ENCODE measurements around the gene FAM3A. TPM values are rescaled to one million over a fixed set of nuclear protein-coding genes. Genes with fewer than 3 reads are reported as not detected.

Gene FAM3A
- total RNA-seq, 1 experiment from 2014 or later: 25.0 TPM

- no peak for ATAC-seq
- no peaks in the 10 kb centered on the region for H3K4me1 Mint-ChIP-seq
- CTCF ChIA-PET: no interaction called here
- peaks cover 2% of the 10 kb centered on the region; the same call in 1 of the 2 replicates for H3K36me3 Mint-ChIP-seq
- no peak overlapping the region for H3K4me3 Mint-ChIP-seq
- POLR2A ChIA-PET: no interaction called here
- no peaks in the 10 kb centered on the region for H3K9me3 Mint-ChIP-seq
- H3K27me3 Mint-ChIP-seq (ENCODE audit: low read depth): peaks cover 2% of the 10 kb centered on the region; the same call in 1 of the 2 replicates
- DNase-seq (ENCODE audit: low spot score): no peak
- TF ChIP-seq ZSCAN18 (CRISPR knock-in tag; IDR thresholded peaks at IDR 0.05) (no peak), ATF6 (CRISPR knock-in tag; IDR thresholded peaks at IDR 0.05) (no peak), E2F4 (CRISPR knock-in tag; IDR thresholded peaks at IDR 0.05; ENCODE audit: borderline replicate concordance, low read depth) (no peak), ZBTB43 (CRISPR knock-in tag; IDR thresholded peaks at IDR 0.05) (no peak), CREB1 (CRISPR knock-in tag; IDR thresholded peaks at IDR 0.05) (no peak), ZNF263 (CRISPR knock-in tag; IDR thresholded peaks at IDR 0.05; ENCODE audit: low read depth) (no peak), FOXP4 (CRISPR knock-in tag; IDR thresholded peaks at IDR 0.05) (no peak)
- H3K27ac Mint-ChIP-seq: no peak overlapping the region
Observed at GRCh38 chrX:154472685-154473632, 43.1 kb downstream of the FAM3A start.

GRCh38 chrX:154471839-154472684 is 44.0 kb downstream of the FAM3A start:
- Mint-ChIP-seq H3K4me3 (no peak overlapping the region), H3K27me3 (ENCODE audit: low read depth) (peaks cover 2% of the 10 kb centered on the region; the same call in 1 of the 2 replicates), H3K4me1 (no peaks in the 10 kb centered on the region), H3K36me3 (peaks cover 2% of the 10 kb centered on the region; the same call in 1 of the 2 replicates), H3K9me3 (no peaks in the 10 kb centered on the region), H3K27ac (no peak overlapping the region)
- ChIA-PET CTCF (no interaction called here), POLR2A (no interaction called here)
- no peak for ATAC-seq
- DNase-seq (ENCODE audit: low spot score): no peak
- TF ChIP-seq JUN (CRISPR knock-in tag; IDR thresholded peaks at IDR 0.05): no peak
- TF ChIP-seq NR3C1 (CRISPR knock-in tag; conservative IDR thresholded peaks at IDR 0.05; ENCODE audit: low read depth): no peak
- no peak for TF ChIP-seq ELF4 (CRISPR knock-in tag; IDR thresholded peaks at IDR 0.05; ENCODE audit: low read depth)
- no peak for TF ChIP-seq ZNF121 (CRISPR knock-in tag; IDR thresholded peaks at IDR 0.05)
- TF ChIP-seq IRF1 (CRISPR knock-in tag; IDR thresholded peaks at IDR 0.05): no peak
- TF ChIP-seq NR1H2 (CRISPR knock-in tag; IDR thresholded peaks at IDR 0.05): no peak
- no peak for TF ChIP-seq NFYB (CRISPR knock-in tag; conservative IDR thresholded peaks at IDR 0.05; ENCODE audit: low read depth)
- no peak for TF ChIP-seq ZNF416 (CRISPR knock-in tag; IDR thresholded peaks at IDR 0.05)
- TF ChIP-seq HMGXB4 (CRISPR knock-in tag; IDR thresholded peaks at IDR 0.05): no peak
- no peak for TF ChIP-seq ZMAT4 (CRISPR knock-in tag; IDR thresholded peaks at IDR 0.05)
- no peak for TF ChIP-seq PREB (CRISPR knock-in tag; IDR thresholded peaks at IDR 0.05; ENCODE audit: borderline replicate concordance)
- TF ChIP-seq ZNF232 (CRISPR knock-in tag; IDR thresholded peaks at IDR 0.05): no peak
